ENCODE measurements around the gene SPG21.

SPG21 gene

DNA sequence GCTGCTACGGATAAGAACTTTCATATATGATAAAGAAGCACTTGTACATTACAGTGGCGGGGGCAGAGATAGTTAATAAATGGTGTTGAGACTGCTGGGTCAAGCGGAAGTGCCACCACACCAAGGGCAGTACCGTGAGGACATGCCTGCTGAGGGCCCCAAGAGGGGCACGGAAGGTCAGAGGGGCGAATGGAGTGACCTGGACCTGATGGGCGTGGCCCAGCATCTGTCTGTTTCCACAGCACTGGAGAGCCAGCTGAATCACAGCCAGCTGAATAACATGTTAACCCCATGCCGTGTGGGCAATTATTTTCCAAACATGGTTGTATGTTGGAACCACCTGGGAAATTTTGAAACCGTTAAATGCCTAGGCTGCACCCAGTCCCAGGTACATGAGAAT is 40.8 kb downstream of the SPG21 start:
- H3K27ac ChIP-seq: no peak overlapping the region
- H3K4me3 ChIP-seq: no peak overlapping the region

DNA sequence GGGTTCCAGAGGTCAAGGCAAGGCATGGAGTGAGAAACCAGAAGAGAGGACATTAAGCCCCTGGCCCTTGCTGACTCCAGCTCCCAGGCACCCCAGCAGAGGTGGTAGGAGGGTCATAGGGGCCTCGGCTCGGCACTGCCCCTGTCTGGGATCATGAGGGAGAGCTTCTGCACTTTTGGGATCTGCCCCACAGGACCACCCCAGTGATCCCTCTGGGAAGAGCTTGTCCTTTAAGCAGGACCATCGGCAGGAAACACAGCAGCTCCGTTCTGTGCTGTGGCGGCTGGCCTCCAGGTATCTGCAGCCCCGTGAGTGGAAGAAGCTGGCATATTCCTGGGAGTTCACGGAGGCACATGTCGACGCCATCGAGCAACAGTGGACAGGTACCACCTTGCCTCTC is 42.5 kb downstream of the SPG21 start:
- Histone ChIP-seq H3K27ac (no peak overlapping the region), H3K4me3 (no peak overlapping the region)

DNA sequence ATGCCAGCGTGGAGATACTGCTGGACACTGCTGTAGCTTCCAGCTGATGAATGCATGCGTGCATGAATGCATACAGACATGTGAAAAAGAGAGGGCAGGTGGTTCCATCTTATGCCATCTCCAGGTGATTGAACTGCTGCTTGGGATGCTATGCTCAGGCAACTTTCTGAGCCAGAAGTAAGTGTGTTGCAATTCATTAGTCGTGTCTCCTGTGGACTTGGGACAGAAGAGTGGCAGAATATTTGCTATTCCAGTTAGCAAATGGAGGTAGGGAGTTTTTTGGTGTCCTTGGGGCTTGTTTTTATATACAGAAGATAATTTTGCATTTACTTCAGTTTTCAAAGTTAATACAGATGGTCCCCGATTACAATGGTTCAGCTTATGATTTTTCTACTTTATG is 44.8 kb downstream of the SPG21 start:
- H3K27ac ChIP-seq: no peak overlapping the region
- no peak overlapping the region for H3K4me3 ChIP-seq

DNA sequence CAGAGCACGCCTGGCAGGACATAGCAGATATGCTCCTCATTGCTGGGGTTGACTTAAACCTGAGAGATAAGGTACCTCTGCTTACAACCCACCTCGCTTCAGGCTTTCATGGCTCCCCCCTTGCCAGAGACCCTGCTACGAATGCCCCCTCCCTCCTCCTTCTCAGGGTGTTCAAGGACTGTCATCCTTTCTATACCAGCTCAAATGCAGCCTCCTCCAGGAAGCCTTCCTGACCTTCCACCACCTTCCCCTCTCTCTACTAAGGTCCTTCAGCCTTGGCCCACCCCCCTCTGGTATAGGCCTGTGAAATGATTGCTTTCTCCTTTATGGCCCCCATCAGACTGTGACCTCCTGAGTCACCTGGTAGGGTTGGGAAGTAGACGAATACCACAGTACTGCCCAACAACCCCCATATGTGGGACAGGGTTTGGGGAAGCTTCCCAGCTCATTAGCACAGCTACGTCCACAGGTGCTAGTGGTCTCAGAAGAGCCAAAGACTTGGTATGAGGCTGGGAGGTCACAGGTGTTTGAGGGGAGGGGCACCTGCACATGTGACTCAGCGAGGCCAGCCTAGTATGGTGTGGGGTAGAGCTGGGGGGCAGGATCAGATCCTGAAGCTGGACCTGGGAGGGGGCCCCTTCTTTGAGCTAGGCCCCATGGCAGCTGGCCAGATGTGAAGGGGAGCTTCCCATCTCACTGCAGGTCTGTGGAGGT is 46.0 kb downstream of the SPG21 start:
- no peak overlapping the region for H3K4me3 ChIP-seq

DNA sequence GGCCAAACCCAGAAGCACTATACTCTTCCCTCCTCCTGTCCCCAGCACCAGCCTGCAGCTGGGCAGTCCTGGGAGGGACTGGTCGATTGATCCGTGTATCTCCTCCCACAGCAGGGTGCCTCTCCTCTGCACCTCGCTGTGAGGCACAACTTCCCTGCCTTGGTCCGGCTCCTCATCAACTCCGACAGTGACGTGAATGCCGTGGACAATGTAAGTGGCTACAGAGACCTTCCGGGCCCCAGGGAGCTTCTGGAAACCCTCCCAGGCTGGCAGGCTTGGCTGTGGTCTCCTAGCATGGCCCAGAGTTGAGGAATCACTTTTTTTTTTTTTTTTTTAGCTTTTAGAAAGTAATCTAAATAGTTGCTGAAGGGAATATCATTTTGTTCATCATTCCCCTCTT is 47.4 kb downstream of the SPG21 start:
- Histone ChIP-seq H3K27ac (no peak overlapping the region), H3K4me3 (no peak overlapping the region)

More for the DNA sequence above, 46.0 kb downstream of the SPG21 start:
- no peak overlapping the region for H3K27ac ChIP-seq

DNA sequence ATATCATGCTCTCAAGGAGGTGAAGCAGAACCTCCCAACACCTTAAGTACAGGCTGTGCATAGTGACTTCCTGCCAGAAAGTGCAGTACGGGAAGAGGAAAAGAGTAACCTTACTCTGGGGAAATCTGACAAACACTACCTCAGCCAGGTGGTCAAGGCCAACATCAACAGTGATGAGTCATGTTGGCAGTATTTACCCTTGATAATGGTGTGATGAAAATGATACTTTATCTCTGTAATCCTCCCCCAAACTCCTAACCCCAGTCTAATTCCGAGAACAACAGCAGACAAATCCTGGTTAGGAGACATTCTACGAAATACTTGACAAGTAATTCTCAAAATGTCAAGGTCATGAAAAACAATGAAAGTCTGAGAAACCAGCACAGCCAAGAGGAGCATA is 51.5 kb downstream of the SPG21 start:
- Histone ChIP-seq H3K27ac (no peak overlapping the region), H3K4me3 (no peak overlapping the region)

DNA sequence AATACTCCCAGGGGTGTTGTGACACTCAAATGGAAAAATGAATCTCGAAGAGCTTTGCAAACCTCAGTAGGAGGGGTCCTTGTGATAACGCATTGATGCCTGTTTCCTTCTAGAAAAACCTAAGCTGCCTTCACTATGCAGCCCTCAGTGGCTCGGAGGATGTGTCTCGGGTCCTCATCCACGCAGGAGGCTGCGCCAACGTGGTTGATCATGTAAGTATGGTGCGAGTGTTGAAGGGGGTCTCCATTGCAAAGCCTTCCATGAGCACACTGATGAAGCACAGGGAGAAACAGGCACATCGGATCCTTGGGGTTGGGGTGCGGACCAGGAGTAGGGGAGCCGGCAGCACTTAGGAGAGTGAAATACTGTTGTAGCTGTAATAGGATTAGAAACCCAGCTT is 55.7 kb downstream of the SPG21 start:
- H3K4me3 ChIP-seq: no peak overlapping the region
- H3K27ac ChIP-seq: no peak overlapping the region

DNA sequence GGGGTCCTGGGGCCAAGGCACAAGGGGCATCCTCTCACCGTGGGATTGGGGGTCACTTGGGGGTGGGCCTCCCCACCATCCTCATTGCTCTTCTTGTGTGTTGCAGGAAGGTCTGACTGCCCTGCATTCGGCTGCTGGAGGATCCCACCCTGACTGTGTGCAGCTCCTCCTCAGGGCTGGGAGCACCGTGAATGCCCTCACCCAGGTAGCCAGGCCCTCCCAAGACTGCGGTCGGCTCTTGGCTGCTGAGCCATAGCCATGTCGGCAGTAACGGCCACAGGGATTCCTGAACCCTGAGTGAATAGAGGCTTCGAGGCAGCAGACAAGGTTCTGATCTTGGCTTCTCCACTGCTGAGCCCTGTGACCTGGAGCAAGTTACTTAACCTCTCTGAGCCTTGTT is 58.3 kb downstream of the SPG21 start:
- Histone ChIP-seq H3K27ac (no peak overlapping the region), H3K4me3 (no peak overlapping the region)

DNA sequence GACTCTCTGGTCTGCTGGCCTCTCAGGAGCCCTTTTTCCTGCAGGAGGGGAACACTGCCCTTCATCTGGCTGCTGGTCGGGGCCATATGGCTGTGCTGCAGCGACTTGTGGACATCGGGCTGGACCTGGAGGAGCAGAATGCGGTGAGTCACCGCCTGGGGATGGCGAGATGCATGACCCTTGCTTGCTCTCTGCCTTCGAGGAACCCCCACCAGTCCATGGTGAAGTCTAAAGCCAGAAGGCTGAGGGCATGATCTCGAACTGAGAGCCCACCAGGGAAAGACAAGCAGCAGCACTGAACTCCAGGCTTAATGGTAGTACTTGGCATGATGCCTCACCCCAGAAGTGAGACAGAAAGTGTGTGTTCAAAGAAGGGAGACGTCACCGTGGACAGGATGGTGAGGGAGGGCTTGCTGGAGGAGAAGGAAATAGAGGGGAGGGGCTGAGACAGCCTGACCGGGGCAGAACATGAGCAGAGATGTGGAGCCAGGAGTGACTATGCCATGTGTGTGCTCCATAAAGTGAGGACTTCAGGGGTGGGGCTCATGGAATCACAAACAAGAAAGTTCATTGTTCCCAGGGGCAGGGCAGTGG is 58.8 kb downstream of the SPG21 start:
- H3K4me3 ChIP-seq: no peak overlapping the region
- H3K27ac ChIP-seq: no peak overlapping the region

DNA sequence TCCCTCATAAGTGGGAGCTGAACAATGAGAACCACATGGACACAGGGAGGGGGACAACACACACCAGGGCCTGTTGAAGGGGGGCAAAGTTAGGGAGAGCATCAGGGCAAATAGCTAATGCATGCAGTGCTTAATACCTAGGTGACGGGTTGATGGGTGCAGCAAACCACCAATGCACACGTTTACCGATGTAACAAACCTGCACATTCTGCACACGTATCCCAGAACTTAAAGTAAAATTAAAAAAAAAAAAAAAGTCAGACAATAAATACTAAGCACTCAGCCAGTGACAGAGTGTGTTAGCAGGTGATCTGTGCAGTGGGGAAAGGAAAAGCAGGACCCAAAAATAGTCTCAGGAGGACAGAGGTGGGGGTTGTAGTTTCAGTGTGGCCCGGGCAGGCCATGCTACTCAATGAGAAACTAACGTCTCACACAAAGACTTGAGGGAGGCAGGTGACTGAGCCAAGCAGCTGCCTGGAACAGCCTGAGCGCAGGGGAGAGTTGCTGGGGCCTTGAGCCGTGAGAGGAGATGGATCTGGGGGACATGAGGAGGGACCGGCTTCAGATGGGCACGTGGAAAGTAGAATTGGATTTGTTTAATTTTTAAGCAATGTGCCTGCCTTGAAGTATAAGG is 59.6 kb downstream of the SPG21 start:
- Histone ChIP-seq H3K27ac (no peak overlapping the region), H3K4me3 (no peak overlapping the region)

DNA sequence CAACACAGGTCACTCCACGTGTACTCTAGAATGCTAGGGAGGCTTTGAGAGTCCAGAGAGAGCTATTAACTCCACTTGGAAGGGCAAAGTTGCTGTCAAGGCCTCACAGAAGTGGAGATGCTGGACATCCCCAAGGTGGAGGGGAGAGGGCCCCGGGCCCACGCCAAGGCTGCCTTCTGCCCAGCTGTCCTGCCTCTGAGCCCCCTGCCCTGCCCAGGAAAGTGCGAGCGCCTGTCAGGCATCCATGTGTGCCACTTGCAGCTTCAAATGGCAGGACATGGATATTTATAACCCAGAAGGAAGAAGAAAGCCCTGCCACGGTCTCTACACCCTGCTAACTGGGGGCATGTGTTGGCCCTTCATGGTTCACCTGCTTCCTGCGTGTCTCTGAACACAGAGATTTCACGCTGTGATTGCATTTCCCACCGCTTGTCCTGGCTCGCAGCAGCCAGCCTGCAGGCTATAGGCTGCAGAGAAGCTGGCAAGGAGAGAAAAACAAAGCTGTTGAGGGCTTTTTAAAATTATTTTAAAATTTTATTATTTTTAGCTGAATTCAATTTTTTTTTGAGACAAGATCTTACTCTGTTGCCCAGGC is 61.0 kb downstream of the SPG21 start:
- H3K4me3 ChIP-seq: no peak overlapping the region
- no peak overlapping the region for H3K27ac ChIP-seq

DNA sequence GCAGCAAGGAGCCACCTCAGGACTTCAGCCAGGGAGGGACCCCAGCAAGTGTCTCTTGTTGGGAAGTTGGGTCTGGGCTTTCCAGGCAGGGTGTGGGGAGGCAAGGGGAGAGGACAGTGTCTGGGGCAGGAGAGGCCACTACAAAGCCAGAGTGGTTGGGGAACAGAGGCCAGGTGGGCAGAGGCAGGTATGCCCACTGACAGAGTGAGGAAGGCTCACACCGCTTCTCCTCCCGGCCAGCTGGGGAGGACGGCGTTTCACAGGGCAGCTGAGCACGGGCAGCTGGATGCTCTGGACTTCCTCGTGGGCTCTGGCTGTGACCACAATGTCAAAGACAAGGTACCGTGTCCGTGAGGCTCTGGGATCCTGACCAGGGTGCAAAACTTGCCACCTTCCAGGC is 63.1 kb downstream of the SPG21 start:
- Histone ChIP-seq H3K4me3 (no peak overlapping the region), H3K27ac (no peak overlapping the region)

DNA sequence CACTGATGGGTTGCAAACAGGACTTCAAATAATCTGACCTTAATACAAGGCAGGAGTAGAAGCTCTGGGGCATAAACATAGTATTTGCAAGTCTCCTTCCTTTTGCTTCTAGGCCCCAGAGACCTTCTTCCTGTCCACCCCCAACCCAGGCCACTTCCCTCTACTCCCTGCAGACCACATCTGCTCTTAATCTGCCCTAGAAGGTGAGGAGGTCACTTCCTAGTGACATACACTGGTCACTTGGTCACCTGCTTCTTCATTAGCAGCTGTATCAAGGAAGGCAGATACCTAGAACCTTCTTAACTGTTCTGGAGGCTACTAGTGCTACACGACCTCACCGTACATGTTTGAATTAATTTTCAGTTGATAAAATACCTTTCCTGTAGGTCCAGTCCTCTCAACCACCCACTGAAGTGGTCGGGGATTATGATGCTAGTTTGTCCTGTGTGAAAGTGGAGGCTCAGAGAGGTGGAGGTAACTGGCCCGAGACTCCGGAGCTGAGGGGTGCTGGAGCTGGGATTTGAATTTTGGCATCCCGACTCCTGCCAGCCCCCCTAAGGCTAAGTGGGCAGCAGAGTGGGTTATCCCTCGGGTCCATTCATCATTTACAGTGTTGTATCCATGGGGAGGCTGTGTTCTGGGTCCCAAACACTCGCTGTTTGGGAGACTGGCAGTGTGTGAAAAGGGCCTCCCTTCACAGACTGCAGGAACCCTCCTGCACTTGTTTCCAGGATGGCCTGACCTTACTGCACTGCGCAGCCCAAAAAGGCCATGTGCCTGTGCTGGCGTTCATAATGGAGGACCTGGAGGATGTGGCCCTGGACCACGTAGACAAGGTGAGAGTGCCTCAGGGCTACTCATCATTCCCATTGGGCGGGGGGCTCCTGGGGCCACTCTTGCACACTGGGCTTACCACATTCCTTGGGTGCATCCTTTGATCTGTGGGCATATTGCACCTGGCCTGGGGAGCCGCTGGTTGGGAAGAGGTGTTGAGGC is 64.1 kb downstream of the SPG21 start:
- no peak overlapping the region for H3K27ac ChIP-seq
- H3K4me3 ChIP-seq: no peak overlapping the region

DNA sequence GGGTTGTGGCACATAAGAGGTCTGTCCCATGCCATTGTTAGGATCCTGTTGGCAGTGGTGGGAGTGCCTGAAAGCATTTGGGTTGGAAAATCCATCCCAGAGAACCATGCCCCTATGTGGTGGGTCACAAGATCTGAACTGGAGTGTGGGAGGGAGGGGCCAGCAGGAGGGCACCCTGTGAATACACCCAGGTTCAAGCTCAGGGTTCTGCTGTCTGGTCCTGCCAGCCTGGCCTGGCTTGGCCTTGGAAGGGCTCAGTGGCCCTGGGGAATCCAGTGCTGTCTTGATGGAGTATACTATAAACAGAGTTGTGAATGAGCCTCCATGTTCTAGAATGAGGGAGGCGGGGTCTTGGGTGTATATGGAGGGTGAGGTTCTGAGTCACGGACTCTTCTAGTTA is 66.2 kb downstream of the SPG21 start:
- Histone ChIP-seq H3K27ac (no peak overlapping the region), H3K4me3 (no peak overlapping the region)

DNA sequence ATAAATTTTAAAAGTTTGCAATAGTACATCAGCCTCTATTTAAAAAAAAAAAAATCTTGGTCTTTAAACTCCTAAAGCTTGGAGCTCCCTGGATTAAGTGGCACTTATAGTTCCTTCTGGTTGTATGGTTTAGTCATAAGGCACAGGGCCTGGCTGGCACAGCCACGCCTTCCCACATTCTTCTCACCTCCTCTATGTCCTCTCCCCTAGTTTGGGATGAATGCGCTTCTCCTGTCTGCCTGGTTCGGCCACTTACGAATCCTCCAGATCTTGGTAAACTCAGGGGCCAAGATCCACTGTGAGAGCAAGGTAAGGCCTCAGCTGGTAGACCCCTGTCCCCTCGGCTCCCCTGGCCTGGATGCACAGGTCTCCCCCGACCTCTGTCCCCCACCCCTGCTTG is 68.0 kb downstream of the SPG21 start:
- H3K4me3 ChIP-seq: no peak overlapping the region
- H3K27ac ChIP-seq: peak overlapping the region in 1 of 21 experiments; percentile 50

DNA sequence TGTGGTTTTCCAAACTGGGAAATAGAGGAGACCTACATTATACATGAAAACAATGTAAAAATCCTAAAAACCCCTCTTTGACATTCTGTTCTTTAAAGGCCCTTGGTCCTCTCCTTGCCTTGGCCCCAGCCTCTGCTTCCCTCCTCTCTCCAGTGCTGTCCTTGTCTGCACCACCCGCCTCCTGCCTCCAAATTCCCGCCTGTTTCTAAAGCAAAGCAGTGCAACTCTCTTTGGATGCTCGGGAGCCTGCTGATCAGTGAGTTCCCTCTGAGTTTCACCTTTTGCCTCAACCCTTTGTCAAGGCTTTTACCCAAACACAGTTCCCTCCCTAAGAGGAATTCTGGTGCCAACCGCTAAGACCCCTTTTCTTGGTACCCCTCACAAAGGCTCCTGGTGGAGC is 70.0 kb downstream of the SPG21 start:
- no peak overlapping the region for H3K4me3 ChIP-seq
- H3K27ac ChIP-seq: no peak overlapping the region

DNA sequence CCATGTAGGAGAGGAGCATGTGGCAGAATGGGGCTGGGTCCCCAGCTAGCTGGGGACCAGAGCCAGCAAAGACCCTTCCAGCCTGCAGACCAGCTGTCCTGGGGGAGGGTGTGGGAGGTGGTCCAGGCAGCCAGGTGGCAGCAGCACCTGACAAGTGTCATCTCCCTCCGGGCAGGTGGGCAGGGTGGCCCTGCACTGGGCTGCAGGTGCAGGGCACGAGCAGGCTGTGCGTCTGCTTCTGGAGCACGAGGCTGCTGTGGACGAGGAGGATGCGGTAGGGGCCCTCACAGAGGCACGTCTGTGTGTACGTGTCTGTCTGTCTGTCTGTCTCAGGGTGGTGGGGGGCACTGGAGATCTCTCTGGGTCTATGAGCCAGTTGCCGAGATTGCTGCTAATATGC is 72.5 kb downstream of the SPG21 start:
- H3K27ac ChIP-seq: no peak overlapping the region
- no peak overlapping the region for H3K4me3 ChIP-seq

DNA sequence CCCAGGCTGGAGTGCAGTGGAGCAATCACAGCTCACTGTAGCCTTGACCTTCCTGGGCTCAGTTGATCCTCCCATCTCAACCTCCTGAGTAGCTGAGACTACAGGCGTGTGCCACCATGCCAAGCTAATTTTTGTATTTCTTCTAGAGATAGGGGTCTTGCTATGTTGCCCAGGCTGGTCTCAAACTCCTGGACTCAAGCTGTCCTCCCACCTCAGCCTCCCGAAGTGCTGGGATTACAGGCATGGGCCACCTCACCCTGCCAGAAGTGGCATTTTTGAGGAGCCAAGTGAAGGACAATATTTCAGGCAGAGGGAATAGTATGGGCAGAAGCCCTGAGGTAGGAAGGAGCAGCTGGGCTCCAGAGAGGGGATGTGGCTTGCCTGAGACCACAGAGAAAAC is 73.3 kb downstream of the SPG21 start:
- no peak overlapping the region for H3K27ac ChIP-seq
- H3K4me3 ChIP-seq: no peak overlapping the region

DNA sequence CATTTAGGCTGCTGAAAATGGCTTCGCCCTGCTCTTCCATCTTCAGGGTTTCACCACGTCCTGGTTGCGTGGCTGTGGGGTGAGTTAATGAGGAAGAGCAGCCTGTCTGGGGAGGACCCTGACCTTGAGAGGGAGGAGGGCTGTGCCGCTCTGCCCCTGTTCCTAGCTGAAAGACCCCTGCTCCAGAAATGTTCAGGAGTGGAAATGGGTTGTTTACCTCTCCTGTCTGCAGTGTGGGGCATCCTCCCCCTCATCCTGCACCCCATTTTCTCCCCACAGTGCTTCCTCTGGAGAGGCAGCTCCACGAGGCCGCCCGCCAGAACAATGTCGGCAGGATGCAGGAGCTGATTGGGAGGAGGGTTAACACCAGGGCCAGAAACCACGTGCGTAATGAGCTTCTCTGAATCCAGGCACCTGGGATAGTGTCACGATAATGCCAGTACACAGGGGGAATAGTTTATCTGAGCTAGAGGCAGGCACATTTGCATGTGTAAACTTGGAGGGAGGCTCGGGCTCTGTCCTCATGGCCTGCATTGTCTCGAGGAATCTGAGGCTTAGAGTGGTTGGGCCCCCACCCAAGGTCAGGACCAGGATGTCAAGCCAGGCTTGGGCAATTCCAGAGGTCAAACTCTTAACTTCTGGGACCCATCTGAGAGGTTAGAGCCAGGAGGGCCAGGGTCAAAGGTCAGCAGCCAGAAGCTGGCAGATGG is 74.0 kb downstream of the SPG21 start:
- H3K27ac ChIP-seq: no peak overlapping the region
- H3K4me3 ChIP-seq: no peak overlapping the region

All from skin epidermis (tissue), 12 donors.